GM19239 (cell line): Measurements from ENCODE around the gene ADGRV1.
"Not testable (repeated sequence)": the region's sequence is repeated elsewhere in the genome, so short reads cannot be mapped to it uniquely, and the experiment has no call there.

Experiments
- DNase-seq: peaks from one replicate; pipeline ENCODE4 v3.0.0; 2011; ENCODE audit warnings: low spot score; ENCODE audit not compliant: insufficient read length
- FAIRE-seq: peaks from 2 replicates; lab custom pipeline; 2011; peaks lifted over from hg19 to GRCh38; lab: Jason Lieb, UNC

ADGRV1 gene

GRCh38 chr5:90585337-90585986, 26.9 kb downstream of the ADGRV1 start:
- DNase-seq (no peak), FAIRE-seq (no peak)

GRCh38 chr5:90586469-90586868, 27.9 kb downstream of the ADGRV1 start:
- no peak for DNase-seq
- FAIRE-seq, result no peak

DNA sequence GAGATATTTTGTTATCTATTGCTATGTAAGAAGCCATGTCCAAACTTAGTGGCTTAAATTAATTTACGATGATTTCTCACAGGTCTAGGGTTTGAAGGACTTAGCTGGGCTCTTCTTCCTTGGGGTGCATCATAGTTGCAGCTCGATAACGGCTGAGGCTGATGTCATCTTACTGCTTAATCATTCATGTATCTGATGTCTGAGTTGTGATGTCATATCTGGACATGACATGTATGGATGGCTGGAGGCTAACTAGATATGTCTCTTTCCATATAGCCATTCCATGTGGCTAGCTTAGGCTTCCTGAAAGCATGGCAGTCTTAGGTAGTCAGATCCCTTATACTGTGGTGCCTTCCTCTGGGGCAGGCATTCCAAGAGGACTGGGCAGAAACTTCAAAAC, 31.6 kb downstream of the ADGRV1 start:
- FAIRE-seq (no peak), DNase-seq (no peak)

DNA sequence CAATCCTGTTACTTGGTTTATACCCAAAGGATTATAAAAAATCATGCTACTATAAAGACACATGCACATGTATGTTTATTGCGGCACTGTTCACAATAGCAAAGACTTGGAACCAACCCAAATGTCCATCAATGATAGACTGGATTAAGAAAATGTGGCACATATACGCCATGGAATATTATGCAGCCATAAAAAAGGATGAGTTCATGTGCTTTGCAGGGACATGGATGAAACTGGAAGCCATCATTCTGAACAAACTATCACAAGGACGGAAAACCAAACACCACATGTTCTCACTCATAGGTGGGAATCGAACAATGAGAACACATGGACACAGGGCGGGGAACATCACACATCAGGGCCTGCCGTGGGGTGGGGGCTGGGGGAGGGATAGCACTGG, 34.5 kb downstream of the ADGRV1 start:
- not testable (repeated sequence) for DNase-seq, FAIRE-seq

DNA sequence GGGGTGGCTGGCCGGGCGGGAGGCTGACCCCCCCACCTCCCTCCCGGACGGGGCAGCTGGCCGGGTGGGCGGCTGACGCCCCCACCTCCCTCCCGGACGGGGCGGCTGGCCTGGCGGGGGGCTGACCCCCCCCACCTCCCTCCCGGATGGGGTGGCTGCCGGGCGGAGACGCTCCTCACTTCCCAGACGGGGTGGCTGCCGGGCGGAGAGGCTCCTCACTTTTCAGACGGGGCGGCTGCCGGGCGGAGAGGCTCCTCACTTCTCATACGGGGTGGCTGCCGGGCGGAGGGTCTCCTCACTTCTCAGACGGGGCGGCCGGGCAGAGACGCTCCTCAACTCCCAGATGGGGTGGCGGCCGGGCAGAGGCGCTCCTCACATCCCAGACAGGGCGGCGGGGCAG, 37.2 kb downstream of the ADGRV1 start:
- FAIRE-seq, DNase-seq: not testable (repeated sequence)

DNA sequence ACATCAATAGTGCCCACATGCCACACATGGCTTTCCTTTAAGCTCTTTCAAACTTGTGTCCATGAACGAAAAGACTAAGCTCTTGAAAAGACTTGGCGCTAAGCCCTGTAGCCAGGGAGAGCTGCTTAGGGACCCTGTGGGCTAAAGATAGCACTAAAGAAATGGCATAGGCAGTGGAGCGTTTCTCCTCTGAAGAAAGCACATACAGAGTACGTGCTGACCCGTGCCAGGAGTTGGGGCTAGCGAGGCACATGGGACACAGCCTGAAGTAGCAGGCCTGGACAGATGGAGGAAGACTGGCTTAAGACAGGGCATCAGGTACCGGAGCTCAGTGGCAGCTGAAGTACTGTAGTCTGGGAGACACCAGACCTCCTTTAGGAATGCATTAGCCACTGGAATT, 39.7 kb downstream of the ADGRV1 start:
- DNase-seq (no peak), FAIRE-seq (no peak)

DNA sequence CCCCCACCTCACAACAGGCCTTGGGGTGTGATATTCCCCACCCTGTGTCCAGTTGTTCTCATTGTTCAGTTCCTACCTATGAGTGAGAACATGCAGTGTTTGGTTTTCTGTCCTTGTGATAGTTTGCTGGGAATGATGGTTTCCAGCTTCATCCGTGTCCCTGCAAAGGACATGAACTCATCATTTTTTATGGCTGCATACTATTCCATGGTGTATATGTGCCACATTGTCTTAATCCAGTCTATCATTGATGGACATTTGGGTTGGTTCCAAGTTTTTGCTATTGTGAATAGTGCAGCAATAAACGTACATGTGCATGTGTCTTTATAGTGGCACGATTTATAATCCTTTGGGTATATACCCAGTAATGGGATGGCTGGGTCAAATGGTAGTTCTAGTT, 41.7 kb downstream of the ADGRV1 start:
- not testable (repeated sequence) for DNase-seq, FAIRE-seq

DNA sequence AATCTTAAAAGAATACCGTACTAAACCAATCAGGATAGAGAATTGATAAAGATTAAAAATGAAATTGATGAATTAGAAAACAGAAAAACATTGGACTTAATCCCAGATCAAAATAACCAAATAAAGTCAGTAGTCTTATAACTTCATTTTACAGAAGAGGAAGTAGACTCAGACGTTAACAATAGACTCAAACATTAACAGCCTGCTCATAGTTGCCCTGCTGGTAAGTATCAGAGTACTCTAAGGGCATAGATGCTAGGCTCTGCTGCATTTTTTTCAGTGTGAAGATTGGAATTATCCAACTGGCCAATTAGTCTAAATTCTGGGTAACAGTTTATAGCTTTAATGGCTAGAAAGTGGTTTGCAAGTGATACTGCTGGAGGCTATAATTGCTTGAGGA, 42.9 kb downstream of the ADGRV1 start:
- FAIRE-seq (no peak), DNase-seq (no peak)

DNA sequence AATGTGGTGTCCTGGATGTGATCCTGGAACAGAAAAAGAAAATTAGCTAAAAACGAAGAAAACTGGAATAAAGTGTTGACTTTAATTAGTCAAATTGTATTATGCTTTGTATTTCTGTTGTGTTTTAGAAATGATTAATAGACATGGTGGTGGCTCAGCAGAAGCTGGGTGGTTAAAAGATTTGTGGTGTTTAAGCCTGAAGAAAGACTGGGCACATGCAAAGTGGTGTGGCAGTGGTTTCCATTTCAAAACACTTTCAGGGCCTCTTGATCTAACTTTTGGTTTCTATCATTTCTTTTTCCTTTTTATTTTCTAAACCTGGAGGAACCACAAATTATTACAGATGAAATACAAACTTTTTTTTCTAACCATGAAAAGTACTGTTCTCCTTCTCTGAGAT, 44.1 kb downstream of the ADGRV1 start:
- DNase-seq (no peak), FAIRE-seq (no peak)

- FAIRE-seq (no peak), DNase-seq (no peak)
These were observed 47.9 kb downstream of the ADGRV1 start for GRCh38 chr5:90606539-90606938.

DNA sequence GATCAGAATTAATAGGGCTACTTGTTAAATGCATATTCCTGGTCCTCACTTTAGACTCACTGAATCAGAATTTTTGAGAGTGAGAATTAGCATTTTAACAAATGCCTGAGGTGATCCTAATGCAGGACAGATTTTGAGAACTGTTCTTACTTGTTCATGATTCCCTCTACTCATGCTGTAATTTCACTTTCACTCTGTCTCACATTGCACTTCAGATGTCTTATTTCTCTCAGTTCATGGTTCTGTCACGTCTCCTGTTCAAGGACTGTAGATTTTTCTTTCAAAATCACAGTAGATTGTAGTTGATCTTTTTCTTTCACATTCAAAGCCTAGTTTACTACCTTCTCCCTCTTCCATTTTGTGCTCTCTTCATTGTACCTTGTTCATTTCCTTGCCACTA, 54.3 kb downstream of the ADGRV1 start:
- peak; percentile 54 for FAIRE-seq
- DNase-seq, result no peak

- DNase-seq (no peak), FAIRE-seq (no peak)
These were observed 54.9 kb downstream of the ADGRV1 start for GRCh38 chr5:90613459-90613858.

GRCh38 chr5:90613918-90614504, 55.4 kb downstream of the ADGRV1 start:
- FAIRE-seq (no peak), DNase-seq (no peak)

GRCh38 chr5:90615355-90615754, 56.8 kb downstream of the ADGRV1 start:
- DNase-seq, result no peak
- FAIRE-seq, result no peak

DNA sequence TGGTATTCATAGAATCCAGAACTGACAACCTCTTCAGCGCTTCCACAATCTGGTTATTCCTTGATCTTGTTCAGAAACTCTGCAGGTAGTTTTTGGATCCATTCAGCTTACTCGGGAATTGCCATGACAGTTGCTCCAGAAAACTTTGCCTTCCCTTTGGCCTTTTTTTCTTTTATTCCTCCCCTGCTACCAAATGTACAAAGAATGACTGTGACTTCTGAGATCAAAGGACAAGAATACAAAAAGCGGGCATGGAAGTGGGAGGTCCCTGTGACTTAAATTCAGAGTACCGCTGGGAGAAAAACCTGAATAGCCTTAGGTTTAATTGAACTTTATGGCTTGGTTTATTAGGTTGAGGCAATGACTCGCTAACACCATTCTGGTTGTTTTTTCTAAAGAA, 59.5 kb downstream of the ADGRV1 start:
- DNase-seq (no peak), FAIRE-seq (no peak)

DNA sequence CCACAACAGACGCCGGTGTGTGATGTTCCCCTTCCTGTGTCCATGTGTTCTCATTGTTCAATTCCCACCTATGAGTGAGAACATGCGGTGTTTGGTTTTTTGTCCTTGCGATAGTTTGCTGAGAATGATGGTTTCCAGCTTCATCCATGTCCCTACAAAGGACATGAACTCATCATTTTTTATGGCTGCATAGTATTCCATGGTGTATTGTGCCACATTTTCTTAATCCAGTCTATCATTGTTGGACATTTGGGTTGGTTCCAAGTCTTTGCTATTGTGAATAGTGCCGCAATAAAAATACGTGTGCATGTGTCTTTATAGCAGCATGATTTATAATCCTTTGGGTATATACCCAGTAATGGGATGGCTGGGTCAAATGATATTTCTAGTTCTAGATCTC, 61.2 kb downstream of the ADGRV1 start:
- FAIRE-seq, result not testable (repeated sequence)

GRCh38 chr5:90621848-90622247, 63.3 kb downstream of the ADGRV1 start:
- DNase-seq (no peak), FAIRE-seq (no peak)

More for the DNA sequence above, 61.2 kb downstream of the ADGRV1 start:
- not testable (repeated sequence) for DNase-seq

DNA sequence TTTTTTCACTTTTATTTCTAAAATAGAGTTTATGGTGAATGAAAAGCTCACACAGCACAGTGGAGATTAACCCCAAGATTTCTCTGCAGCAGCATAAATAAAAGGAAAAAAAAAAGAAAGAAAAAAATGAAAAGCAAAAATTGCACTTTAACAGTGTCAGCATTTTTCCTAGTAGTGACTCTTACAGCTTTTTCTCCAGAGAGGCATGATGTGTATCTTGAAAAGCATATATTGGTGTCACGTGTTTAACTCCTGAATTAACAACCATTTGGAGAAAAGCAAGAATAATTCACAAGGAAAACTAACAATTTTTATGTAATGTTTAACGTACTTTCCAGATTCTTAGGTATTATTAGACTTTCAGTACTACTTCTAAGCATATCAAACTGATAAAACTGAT, 67.9 kb downstream of the ADGRV1 start:
- DNase-seq (no peak), FAIRE-seq (no peak)

DNA sequence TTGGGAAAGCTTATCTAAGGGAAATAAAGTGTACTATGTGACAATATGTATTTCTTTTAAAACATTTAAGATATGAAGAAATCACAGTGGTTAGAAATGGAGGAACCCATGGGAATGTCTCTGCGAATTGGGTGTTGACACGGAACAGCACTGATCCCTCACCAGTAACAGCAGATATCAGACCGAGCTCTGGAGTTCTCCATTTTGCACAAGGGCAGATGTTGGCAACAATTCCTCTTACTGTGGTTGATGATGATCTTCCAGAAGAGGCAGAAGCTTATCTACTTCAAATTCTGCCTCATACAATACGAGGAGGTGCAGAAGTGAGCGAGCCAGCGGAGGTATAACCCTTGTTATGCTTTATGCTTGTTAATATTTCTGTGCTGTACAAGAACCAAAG, 69.9 kb downstream of the ADGRV1 start:
- FAIRE-seq, result no peak
- no peak for DNase-seq

DNA sequence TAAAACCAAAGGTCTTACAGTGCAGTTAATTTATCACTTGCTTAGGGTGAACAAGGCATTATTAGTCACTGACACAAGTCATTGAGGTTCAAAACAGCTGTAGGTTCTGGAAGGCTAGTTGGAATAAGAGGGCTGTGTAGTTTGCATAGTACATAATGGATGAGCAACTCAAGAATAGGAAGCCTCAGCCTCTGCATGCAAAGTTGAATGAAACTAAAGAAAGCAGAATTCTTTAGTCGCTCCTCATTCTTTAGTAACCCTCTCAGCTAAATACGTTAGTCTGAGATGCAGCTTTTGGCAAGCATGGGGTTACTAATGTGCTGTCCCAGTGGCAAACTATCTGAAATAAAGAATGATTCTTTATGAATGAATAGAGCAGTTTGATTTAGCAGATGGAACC, 74.2 kb downstream of the ADGRV1 start:
- FAIRE-seq (no peak), DNase-seq (no peak)

GRCh38 chr5:90636948-90637347, 78.4 kb downstream of the ADGRV1 start:
- DNase-seq, result no peak
- no peak for FAIRE-seq

- FAIRE-seq (no peak), DNase-seq (no peak)
These were observed 79.1 kb downstream of the ADGRV1 start for GRCh38 chr5:90637731-90638130.
